ENCODE measurements around the gene MPP3.

GRCh38 chr17:43784628-43785101, 48.3 kb downstream of the MPP3 start:
- TF ChIP-seq CTCF (IDR thresholded peaks at IDR 0.05; ENCODE audit: insufficient read depth, low read length, poor library complexity, severe bottlenecking) (no peak), EZH2phosphoT487 (conservative IDR thresholded peaks at IDR 0.05; ENCODE audit: low read length) (no peak)

All from SU-DHL-6 (cell line).